CMK (cell line): ENCODE data around the gene CAST.
A peak's percentile ranks its signal among the peaks of the same experiment; 100 is the strongest.
"Not testable (repeated sequence)": the region's sequence is repeated elsewhere in the genome, so short reads cannot be mapped to it uniquely, and the experiment has no call there.

Experiments used
- DNase-seq: peaks from one replicate; pipeline ENCODE4 v3.0.0-alpha.2; 2010; ENCODE audit warnings: low read depth

Gene CAST

GRCh38 chr5:96661855-96662724 is at the start of gene CAST:
Gene CAST, plus strand, starts transcription at chr5:96662376. Its CDS starts 47 bp downstream, at chr5:96662423.
- DNase-seq: no peak

GRCh38 chr5:96614110-96614691 is 48.0 kb upstream of the CAST start:
- DNase-seq: peak; percentile 2

GRCh38 chr5:96615223-96615622 is 47.0 kb upstream of the CAST start:
- no peak for DNase-seq

GRCh38 chr5:96616801-96617200 is 45.4 kb upstream of the CAST start:
- no peak for DNase-seq

- not testable (repeated sequence) for DNase-seq
Measured at GRCh38 chr5:96618311-96619016, 43.7 kb upstream of the CAST start.

- DNase-seq: no peak
Measured at GRCh38 chr5:96619946-96620345, 42.2 kb upstream of the CAST start.

- no peak for DNase-seq
Measured at GRCh38 chr5:96624596-96624995, 37.6 kb upstream of the CAST start.

GRCh38 chr5:96625365-96625764 is 36.8 kb upstream of the CAST start:
- DNase-seq: no peak

GRCh38 chr5:96626956-96627355 is 35.2 kb upstream of the CAST start:
- no peak for DNase-seq

GRCh38 chr5:96627792-96628398 is 34.3 kb upstream of the CAST start:
- no peak for DNase-seq

- DNase-seq: no peak
Measured at GRCh38 chr5:96628406-96628805, 33.8 kb upstream of the CAST start.

- DNase-seq: no peak
Measured at GRCh38 chr5:96629774-96630173, 32.4 kb upstream of the CAST start.

GRCh38 chr5:96633820-96634219 is 28.4 kb upstream of the CAST start:
- DNase-seq: no peak

- DNase-seq: no peak
Measured at GRCh38 chr5:96634881-96635280, 27.3 kb upstream of the CAST start.

GRCh38 chr5:96636046-96636445 is 26.1 kb upstream of the CAST start:
- DNase-seq: no peak

- DNase-seq: no peak
Measured at GRCh38 chr5:96636594-96636993, 25.6 kb upstream of the CAST start.

- no peak for DNase-seq
Measured at GRCh38 chr5:96637196-96637595, 25.0 kb upstream of the CAST start.

- no peak for DNase-seq
Measured at GRCh38 chr5:96638561-96638960, 23.6 kb upstream of the CAST start.

GRCh38 chr5:96640696-96641095 is 21.5 kb upstream of the CAST start:
- DNase-seq: no peak

- DNase-seq: no peak
Measured at GRCh38 chr5:96641368-96642280, 20.6 kb upstream of the CAST start.

- no peak for DNase-seq
Measured at GRCh38 chr5:96642281-96642640, 19.9 kb upstream of the CAST start.

- no peak for DNase-seq
Measured at GRCh38 chr5:96645091-96645490, 17.1 kb upstream of the CAST start.
